Calu3 (cell line): ENCODE results near the gene CHD1. TPM values are rescaled to one million over a fixed set of nuclear protein-coding genes. Genes with fewer than 3 reads are reported as not detected.

ENCODE experiments used
- BruUV-seq: library from RNA; stranded (reverse); fragments of 400-500 nt; replicated peaks from 2 replicates; lab custom pipeline; 2021; lab: Mats Ljungman, UMichigan
- CTCF ChIA-PET: fragments of 300-600 bp; sonication (Branson Sonifier 250); formaldehyde crosslinking; loops from one replicate; lab custom pipeline; 2022; ENCODE audit warnings: antibody characterized with exemption; lab: Charles Lee
- DNase-seq: peaks from one replicate; pipeline ENCODE4 v3.0.0; 2022
- H3K27ac Mint-ChIP-seq: one replicate; pipeline ENCODE4 v1.8.0; 2022; ENCODE audit warnings: mixed read lengths; ENCODE audit not compliant: unreplicated experiment
- H3K27me3 Mint-ChIP-seq: one replicate; pipeline ENCODE4 v1.8.0; 2022; ENCODE audit warnings: mixed read lengths; ENCODE audit not compliant: unreplicated experiment
- H3K36me3 Mint-ChIP-seq: one replicate; pipeline ENCODE4 v1.8.0; 2022; ENCODE audit warnings: mild to moderate bottlenecking, moderate library complexity, mixed read lengths; ENCODE audit not compliant: insufficient read depth, unreplicated experiment
- H3K4me1 Mint-ChIP-seq: one replicate; pipeline ENCODE4 v1.8.0; 2022; ENCODE audit warnings: mild to moderate bottlenecking, low read depth, mixed read lengths; ENCODE audit not compliant: unreplicated experiment
- H3K4me3 Mint-ChIP-seq: one replicate; pipeline ENCODE4 v1.8.0; 2022; ENCODE audit warnings: mild to moderate bottlenecking, low read depth, moderate library complexity, mixed read lengths; ENCODE audit not compliant: unreplicated experiment
- H3K9me3 Mint-ChIP-seq: one replicate; pipeline ENCODE4 v1.8.0; 2022; ENCODE audit warnings: low read depth, mixed read lengths; ENCODE audit not compliant: unreplicated experiment
- intact Hi-C: fragments of 100-400 bp; cut with micrococcal nuclease; formaldehyde crosslinking; loops from one replicate; pipeline ENCODE4 v1.10.0; 2022; ENCODE audit not compliant: unreplicated experiment
- total RNA-seq: library from RNA; stranded (reverse); gene quantifications from 2 replicates; pipeline ENCODE4 v1.2.3, GENCODE V29; 2022
- TF ChIP-seq, protein P1 (sequence below): fragments of 200-600 bp; IDR thresholded peaks from one replicate; pipeline ENCODE4 v1.8.0; 2022; ENCODE audit warnings: antibody characterized with exemption; ENCODE audit not compliant: unreplicated experiment

Gene CHD1
- total RNA-seq, 1 experiment from 2014 or later = 79.7 TPM

DNA sequence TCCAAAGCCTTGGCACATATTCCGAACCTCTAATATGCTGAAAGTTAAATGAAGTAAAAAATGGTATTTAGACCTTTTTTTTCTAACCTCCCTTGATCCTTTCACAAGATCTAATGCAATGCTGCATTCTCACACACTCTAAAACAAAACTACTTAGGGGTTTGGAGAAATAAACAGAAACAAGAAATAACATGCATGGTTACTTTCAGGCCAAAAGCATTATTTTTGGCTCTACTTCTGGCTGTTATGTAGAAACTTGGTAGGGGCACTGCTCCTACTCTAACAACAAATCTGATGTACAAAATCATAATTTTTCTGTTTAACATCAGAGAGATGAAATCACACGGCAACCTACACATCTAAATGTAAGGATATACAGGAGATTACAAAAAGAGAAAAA lies 51.2 kb downstream of the CHD1 start:
- BruUV-seq = no TSS peak
- Mint-ChIP-seq H3K27ac (peak overlapping the region; percentile 37), H3K27me3 (no peaks in the 10 kb centered on the region), H3K4me3 (no peak overlapping the region), H3K9me3 (no peaks in the 10 kb centered on the region), H3K36me3 (peaks cover 82% of the 10 kb centered on the region), H3K4me1 (peaks cover 56% of the 10 kb centered on the region)
- intact Hi-C loops = no loop called here
- CTCF ChIA-PET = no interaction called here
- TF ChIP-seq, protein P1, sequence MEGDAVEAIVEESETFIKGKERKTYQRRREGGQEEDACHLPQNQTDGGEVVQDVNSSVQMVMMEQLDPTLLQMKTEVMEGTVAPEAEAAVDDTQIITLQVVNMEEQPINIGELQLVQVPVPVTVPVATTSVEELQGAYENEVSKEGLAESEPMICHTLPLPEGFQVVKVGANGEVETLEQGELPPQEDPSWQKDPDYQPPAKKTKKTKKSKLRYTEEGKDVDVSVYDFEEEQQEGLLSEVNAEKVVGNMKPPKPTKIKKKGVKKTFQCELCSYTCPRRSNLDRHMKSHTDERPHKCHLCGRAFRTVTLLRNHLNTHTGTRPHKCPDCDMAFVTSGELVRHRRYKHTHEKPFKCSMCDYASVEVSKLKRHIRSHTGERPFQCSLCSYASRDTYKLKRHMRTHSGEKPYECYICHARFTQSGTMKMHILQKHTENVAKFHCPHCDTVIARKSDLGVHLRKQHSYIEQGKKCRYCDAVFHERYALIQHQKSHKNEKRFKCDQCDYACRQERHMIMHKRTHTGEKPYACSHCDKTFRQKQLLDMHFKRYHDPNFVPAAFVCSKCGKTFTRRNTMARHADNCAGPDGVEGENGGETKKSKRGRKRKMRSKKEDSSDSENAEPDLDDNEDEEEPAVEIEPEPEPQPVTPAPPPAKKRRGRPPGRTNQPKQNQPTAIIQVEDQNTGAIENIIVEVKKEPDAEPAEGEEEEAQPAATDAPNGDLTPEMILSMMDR = no peak
- DNase-seq = no peak

GRCh38 chr5:98872674-98873073 lies 56.1 kb downstream of the CHD1 start:
- CTCF ChIA-PET = no interaction called here
- TF ChIP-seq, protein P1 = no peak
- no peaks in the 10 kb centered on the region for H3K9me3 Mint-ChIP-seq
- no peak overlapping the region for H3K27ac Mint-ChIP-seq
- peaks cover 80% of the 10 kb centered on the region for H3K36me3 Mint-ChIP-seq
- H3K4me3 Mint-ChIP-seq = no peak overlapping the region
- H3K4me1 Mint-ChIP-seq = peaks cover 22% of the 10 kb centered on the region
- peak; percentile 54 for DNase-seq
- H3K27me3 Mint-ChIP-seq = no peaks in the 10 kb centered on the region
- intact Hi-C loops = no loop called here
- no TSS peak for BruUV-seq

DNA sequence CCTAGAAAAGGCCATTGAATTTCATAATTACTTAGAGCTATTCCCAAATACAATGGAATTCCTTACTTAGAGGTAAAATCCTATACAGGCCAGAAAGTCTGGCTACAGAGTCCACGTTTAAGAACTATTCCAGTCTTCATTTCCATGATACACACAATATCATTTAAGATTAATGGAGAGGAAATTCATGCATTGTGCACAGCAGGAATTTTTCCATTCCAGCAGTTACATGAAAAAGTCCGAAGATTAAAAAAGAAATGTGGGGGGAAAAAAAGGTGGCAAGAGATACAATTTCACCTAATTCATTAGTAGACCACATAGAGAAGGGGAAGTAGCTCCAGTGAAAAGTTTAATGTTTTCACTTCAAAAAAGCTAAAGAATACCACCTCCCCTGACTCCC lies 63.1 kb downstream of the CHD1 start:
- no peaks in the 10 kb centered on the region for H3K27me3 Mint-ChIP-seq
- H3K4me1 Mint-ChIP-seq = peaks cover 24% of the 10 kb centered on the region
- BruUV-seq = no TSS peak
- H3K9me3 Mint-ChIP-seq = no peaks in the 10 kb centered on the region
- CTCF ChIA-PET = no interaction called here
- TF ChIP-seq, protein P1 = no peak
- DNase-seq = no peak
- intact Hi-C loops = no loop called here
- H3K36me3 Mint-ChIP-seq = peaks cover 53% of the 10 kb centered on the region
- H3K4me3 Mint-ChIP-seq = no peak overlapping the region
- H3K27ac Mint-ChIP-seq = no peak overlapping the region

DNA sequence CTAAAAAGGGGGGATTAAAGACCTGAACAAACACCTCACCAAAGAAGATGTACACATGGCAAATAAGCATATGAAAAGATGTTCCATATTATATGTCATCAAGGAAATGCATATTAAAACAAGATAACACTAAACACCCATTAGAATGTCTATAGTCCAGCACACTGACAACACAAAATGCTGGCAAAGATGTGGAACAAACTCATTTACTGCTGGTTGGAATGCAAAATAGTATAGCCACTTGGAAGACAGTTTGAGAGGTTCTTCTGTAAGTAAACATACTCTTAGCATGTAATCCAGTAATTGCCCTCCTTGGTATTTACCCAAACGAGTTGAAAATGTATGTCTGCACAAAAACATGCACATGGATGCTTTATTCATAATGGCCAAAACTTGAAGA lies 81.8 kb downstream of the CHD1 start:
- H3K4me3 Mint-ChIP-seq = no peak overlapping the region
- no peak overlapping the region for H3K27ac Mint-ChIP-seq
- no peaks in the 10 kb centered on the region for H3K9me3 Mint-ChIP-seq
- intact Hi-C loops = no loop called here
- BruUV-seq = no TSS peak
- CTCF ChIA-PET = no interaction called here
- no peaks in the 10 kb centered on the region for H3K4me1 Mint-ChIP-seq
- TF ChIP-seq, protein P1 = no peak
- H3K27me3 Mint-ChIP-seq = no peaks in the 10 kb centered on the region
- no peaks in the 10 kb centered on the region for H3K36me3 Mint-ChIP-seq
- DNase-seq = no peak
